ENCODE data around the gene MZF1.
"Not testable (repeated sequence)": the region's sequence is repeated elsewhere in the genome, so short reads cannot be mapped to it uniquely, and the experiment has no call there.

MZF1 gene

GRCh38 chr19:58572818-58573657 is at the start of gene MZF1:
MZF1 (minus strand) TSS chr19:58573335; CDS start chr19:58571389, 1,946 bp downstream.
- no peak for DNase-seq

- not testable (repeated sequence) for DNase-seq
These were observed 34.1 kb upstream of the MZF1 start for GRCh38 chr19:58607213-58607612.

GRCh38 chr19:58606251-58606896 is 33.2 kb upstream of the MZF1 start:
- not testable (repeated sequence) for DNase-seq

GRCh38 chr19:58586133-58586765 is 13.1 kb upstream of the MZF1 start:
- DNase-seq = no peak

- DNase-seq = no peak
These were observed 12.5 kb upstream of the MZF1 start for GRCh38 chr19:58585442-58586132.

- DNase-seq = no peak
These were observed 11.6 kb upstream of the MZF1 start for GRCh38 chr19:58584498-58585441.

- DNase-seq = no peak
These were observed 9.8 kb upstream of the MZF1 start for GRCh38 chr19:58582985-58583384.

GRCh38 chr19:58581227-58582141 is 8.3 kb upstream of the MZF1 start:
- DNase-seq = no peak

- DNase-seq = no peak
These were observed 6.5 kb upstream of the MZF1 start for GRCh38 chr19:58579473-58580142.

- no peak for DNase-seq
These were observed 5.1 kb upstream of the MZF1 start for GRCh38 chr19:58578012-58578925.

- DNase-seq = not testable (repeated sequence)
These were observed 4.4 kb upstream of the MZF1 start for GRCh38 chr19:58577581-58577980.

GRCh38 chr19:58575183-58576041 is 2.3 kb upstream of the MZF1 start:
- DNase-seq = no peak

- no peak for DNase-seq
These were observed 576 bp upstream of the MZF1 start for GRCh38 chr19:58573658-58574164.

- no peak for DNase-seq
These were observed 913 bp downstream of the MZF1 start for GRCh38 chr19:58572026-58572817.

- no peak for DNase-seq
These were observed 1.6 kb downstream of the MZF1 start for GRCh38 chr19:58571575-58571947.

GRCh38 chr19:58570770-58571574 is 2.2 kb downstream of the MZF1 start:
- DNase-seq = no peak

All from COR-L47 (cell line).